Bronchial epithelial cell (primary cell): ENCODE data around the gene TPCN1. TPM values are rescaled to one million over a fixed set of nuclear protein-coding genes. Genes with fewer than 3 reads are reported as not detected.

Source experiments
- DNase-seq: peaks from one replicate; pipeline ENCODE4 v3.0.0-alpha.2; 2010; ENCODE audit warnings: low read depth
- FAIRE-seq: peaks from 2 replicates; lab custom pipeline; 2011; peaks lifted over from hg19 to GRCh38; lab: Jason Lieb, UNC
- H3K27me3 ChIP-seq: 2 replicates; pipeline ENCODE4 v1.5.1; 2011; ENCODE audit warnings: low read length; ENCODE audit not compliant: control insufficient read depth, insufficient read depth
- H3K36me3 ChIP-seq: 2 replicates; pipeline ENCODE4 v1.5.1; 2011; ENCODE audit warnings: low read length; ENCODE audit not compliant: control insufficient read depth, insufficient read depth
- H3K4me3 ChIP-seq: 2 replicates; pipeline ENCODE4 v1.5.1; 2011; ENCODE audit warnings: mild to moderate bottlenecking, low read depth, low read length, control low read depth
- total RNA-seq: library from RNA; depleted of rRNA; stranded (reverse); fragments of >200 nt; gene quantifications from 2 replicates; pipeline ENCODE4 v1.2.1, GENCODE V29; 2014
- TF ChIP-seq, protein P1 (sequence below): IDR thresholded peaks from 2 replicates; pipeline ENCODE4 v1.5.1; 2011; ENCODE audit warnings: mild to moderate bottlenecking, moderate library complexity, low read length, control low read depth, inconsistent platforms; ENCODE audit not compliant: insufficient read depth, severe bottlenecking

The TPCN1 gene
- total RNA-seq, 1 donor from 2014 or later, result 9.0 TPM

DNA sequence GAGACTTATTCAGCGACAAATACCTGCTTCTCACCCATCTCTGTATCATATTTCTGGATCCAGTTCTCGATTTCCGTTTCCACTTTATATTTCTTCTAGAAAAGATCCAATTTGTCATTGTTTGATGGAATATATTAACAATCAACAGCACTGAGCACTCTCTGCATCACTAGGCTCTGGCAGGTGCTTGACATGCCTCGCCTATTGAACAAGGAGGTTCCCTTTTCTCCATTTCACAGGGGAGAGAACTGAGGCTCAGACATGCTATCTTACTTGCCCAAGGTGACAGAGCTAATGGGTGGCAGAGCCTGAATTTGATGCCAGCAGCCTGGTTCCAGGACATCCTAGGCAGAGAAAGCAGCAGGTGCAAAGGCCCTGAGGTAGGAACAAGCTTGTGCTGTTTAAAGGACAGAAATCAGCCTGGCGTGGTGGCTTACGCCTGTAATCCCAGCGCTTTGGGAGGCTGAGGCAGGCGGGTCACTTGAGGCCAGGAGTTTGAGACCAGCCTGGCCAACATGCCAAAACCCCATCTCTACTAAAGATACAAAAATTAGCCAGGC lies 23.7 kb upstream of the TPCN1 start:
- TF ChIP-seq, protein P1, sequence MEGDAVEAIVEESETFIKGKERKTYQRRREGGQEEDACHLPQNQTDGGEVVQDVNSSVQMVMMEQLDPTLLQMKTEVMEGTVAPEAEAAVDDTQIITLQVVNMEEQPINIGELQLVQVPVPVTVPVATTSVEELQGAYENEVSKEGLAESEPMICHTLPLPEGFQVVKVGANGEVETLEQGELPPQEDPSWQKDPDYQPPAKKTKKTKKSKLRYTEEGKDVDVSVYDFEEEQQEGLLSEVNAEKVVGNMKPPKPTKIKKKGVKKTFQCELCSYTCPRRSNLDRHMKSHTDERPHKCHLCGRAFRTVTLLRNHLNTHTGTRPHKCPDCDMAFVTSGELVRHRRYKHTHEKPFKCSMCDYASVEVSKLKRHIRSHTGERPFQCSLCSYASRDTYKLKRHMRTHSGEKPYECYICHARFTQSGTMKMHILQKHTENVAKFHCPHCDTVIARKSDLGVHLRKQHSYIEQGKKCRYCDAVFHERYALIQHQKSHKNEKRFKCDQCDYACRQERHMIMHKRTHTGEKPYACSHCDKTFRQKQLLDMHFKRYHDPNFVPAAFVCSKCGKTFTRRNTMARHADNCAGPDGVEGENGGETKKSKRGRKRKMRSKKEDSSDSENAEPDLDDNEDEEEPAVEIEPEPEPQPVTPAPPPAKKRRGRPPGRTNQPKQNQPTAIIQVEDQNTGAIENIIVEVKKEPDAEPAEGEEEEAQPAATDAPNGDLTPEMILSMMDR, result no peak
- Histone ChIP-seq H3K27me3 (no peaks in the 10 kb centered on the region), H3K4me3 (no peak overlapping the region), H3K36me3 (no peaks in the 10 kb centered on the region)
- FAIRE-seq (no peak), DNase-seq (no peak)

DNA sequence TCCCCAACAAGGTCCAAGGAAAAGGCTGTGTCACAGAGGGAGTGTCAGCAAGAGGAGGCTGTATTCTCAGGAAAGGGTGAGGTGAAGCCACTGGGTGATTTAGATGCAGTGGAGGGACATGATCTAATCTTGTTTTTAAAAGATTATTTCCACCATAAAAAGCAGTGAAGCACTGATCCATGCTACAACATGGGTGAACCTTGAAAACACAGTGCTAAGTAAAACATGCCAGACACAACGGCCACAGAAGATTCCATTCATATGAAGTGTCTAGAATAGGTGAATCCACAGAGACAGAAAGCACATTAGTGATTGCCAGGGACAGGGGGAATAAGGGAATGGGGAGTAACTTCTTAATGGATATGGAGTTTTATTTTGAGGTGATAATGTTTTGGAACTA lies 23.0 kb upstream of the TPCN1 start:
- TF ChIP-seq, protein P1, result no peak
- Histone ChIP-seq H3K36me3 (no peaks in the 10 kb centered on the region), H3K4me3 (no peak overlapping the region), H3K27me3 (no peaks in the 10 kb centered on the region)
- FAIRE-seq (no peak), DNase-seq (no peak)

DNA sequence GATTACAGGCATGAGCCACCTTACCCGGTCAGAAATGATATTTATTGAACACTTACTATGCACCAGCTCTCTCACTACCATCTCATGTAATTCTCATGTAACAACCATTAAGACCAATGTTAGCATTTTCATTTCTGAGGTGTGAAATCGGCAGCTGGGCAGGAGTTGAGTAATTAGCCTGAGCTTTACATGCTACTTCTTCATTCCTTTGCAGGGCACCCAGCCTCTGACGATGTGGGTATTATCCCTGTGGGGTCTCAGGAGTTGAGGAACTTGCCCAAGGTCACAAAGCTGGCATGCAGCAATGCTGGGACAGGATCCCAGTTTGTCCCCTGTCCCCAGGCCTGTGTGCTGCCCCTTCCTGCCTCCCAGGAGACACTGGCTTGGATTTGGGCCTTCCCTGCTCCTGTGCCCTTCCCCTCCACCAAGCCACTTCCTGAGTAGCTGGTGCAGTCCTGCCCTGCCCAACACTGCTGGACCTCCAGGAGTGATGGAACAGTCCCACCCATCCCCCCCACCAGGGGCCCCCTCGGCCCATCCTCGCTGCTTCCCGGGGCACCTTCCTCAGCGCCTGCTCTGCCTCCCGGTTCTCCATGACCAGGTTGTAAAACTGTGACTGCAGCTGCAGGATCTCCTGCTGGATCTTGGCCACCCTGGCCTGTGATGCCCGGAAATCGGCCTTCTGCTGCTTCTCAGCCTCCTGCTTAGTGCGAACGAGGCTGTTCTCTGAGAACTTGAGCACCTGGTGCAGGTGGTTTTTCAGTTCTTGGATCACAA lies 21.1 kb upstream of the TPCN1 start:
- FAIRE-seq, result no peak
- TF ChIP-seq, protein P1, result no peak
- DNase-seq, result no peak
- Histone ChIP-seq H3K36me3 (no peaks in the 10 kb centered on the region), H3K27me3 (no peaks in the 10 kb centered on the region), H3K4me3 (no peak overlapping the region)

DNA sequence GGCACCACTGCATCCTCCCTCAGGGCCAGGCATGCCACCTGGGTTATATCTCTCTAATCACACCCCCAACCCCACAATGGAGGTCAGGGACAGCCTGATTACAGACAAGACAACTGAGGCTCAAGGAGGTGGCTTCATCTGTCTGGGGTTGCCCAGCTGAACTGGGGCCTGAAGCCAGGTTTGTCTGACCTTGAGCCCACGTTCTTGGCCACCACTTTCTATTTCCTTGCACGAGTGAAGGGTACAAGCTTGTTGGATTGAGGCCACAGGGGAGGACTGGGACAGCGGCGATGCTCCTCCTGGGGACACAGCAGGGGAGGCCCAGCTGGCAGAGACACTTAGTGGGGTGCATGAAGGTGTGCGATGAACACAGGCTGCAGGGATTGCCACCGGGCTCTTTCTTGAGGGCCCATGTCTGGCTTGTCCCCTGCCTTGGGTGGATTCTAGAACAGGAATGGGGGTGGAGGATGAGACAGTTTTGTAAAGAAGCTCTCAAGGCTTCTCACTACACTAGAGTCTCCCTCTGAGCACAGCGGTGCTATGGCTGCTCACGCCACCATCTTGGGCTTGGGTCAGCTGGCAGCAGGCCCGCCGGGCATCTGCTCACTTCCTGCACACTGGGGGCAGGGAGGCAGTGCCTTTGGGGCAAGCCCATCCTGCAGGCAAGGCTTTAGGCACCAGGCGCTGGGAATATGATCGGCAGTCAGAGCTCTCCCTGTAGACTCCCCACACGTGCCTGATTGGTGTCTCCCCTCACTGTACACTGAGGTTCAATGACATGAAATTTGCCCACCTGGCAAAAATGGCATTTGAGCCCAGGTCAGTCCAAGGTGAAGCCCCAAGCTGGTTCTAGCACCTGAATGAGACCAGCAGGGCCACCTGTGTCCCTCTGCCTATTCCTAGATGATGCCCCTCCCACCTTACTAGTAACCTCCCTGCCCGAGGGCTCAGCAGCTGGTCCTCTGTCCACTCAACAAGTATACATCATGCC lies 19.8 kb upstream of the TPCN1 start:
- TF ChIP-seq, protein P1, result no peak
- no peak for FAIRE-seq
- no peak for DNase-seq
- Histone ChIP-seq H3K27me3 (no peaks in the 10 kb centered on the region), H3K36me3 (no peaks in the 10 kb centered on the region), H3K4me3 (no peak overlapping the region)

DNA sequence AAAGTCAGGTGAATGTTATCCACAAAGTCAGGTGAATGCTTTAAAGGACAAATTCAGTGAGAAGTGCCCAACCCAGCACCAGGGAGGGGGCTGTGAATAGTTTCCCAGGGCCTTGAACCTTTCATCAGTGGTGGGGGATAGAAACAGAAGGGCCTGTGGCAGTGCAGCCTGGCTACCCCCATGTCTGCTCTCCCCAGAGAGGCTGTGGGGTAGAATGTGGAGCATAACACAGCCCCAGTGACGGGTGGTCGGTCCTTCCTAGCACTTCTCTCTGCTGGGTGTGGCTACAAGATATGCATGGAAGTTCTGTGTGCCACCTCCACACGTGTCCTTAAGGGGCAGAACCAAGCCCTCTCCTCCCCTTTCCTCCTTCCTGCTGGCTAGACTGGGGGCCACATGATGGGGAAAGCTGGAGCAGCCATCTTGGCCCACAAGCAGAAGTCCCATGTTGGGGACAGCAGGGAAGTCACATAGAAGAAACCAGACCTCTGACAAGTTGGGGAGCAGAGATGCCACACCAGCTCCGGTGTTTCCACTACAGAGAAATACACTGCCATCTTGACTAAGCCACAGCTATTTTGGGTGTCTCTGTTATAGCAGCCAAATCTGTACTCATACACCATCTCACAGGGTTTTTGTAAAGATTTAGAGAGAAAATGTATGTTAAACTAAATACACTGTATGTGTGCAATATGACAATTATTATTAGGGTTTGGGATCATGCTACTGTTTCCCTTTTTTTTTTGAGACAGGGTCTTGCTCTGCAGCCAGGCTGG lies 18.8 kb upstream of the TPCN1 start:
- H3K27me3 ChIP-seq, result no peaks in the 10 kb centered on the region
- TF ChIP-seq, protein P1, result no peak

More for the DNA sequence above, 18.8 kb upstream of the TPCN1 start:
- FAIRE-seq, result no peak
- H3K36me3 ChIP-seq, result no peaks in the 10 kb centered on the region
- H3K4me3 ChIP-seq, result no peak overlapping the region
- DNase-seq, result no peak
